ENCODE measurements around the gene GOLGA2. TPM values are rescaled to one million over a fixed set of nuclear protein-coding genes. Genes with fewer than 3 reads are reported as not detected.

GOLGA2 gene
- total and polyA plus RNA-seq, 7 experiments from 2014 or later = 6.0 to 76.6 (median 58.1) TPM

GRCh38 chr9:128310461-128310860 is 34.7 kb upstream of the GOLGA2 start:
- Mint-ChIP-seq H3K27me3 (no peaks in the 10 kb centered on the region), H3K4me1 (no peaks in the 10 kb centered on the region), H3K36me3 (peaks cover 0 to 25% (median 5%) of the 10 kb centered on the region in 5 donors), H3K9me3 (no peaks in the 10 kb centered on the region), H3K27ac (peak overlapping the region in 1 of 9 donors; percentile 26), H3K4me3 (no peak overlapping the region)
- Histone ChIP-seq H3K27me3 (ENCODE audit: control insufficient read depth in 2 of 2, insufficient read depth in 2 of 2, low read length in 2 of 2) (no peaks in the 10 kb centered on the region), H3K27ac (ENCODE audit: low read depth, low read length) (no peak overlapping the region), H3K36me3 (ENCODE audit: control insufficient read depth in 2 of 3, insufficient read depth in 3 of 3, low read length in 3 of 3) (peaks cover 7 to 55% (median 8%) of the 10 kb centered on the region in 3 experiments), H3K4me1 (ENCODE audit: control insufficient read depth in 2 of 2, insufficient read depth in 2 of 2, low read length in 2 of 2) (no peaks in the 10 kb centered on the region), H3K4me3 (ENCODE audit: low read length) (no peak overlapping the region), H3K9me3 (ENCODE audit: control insufficient read depth in 2 of 3, low read length in 3 of 3) (no peaks in the 10 kb centered on the region)
- ATAC-seq = no peak
- ChIA-PET POLR2A (interaction anchor here (0.7 kb wide), 1 partner anchor 889 kb away, joined by 5 read pairs; no protein-coding TSS in a partner anchor), CTCF (no interaction called here)
- no peak for DNase-seq
- intact Hi-C loops (cut with micrococcal nuclease) = no loop called here

DNA sequence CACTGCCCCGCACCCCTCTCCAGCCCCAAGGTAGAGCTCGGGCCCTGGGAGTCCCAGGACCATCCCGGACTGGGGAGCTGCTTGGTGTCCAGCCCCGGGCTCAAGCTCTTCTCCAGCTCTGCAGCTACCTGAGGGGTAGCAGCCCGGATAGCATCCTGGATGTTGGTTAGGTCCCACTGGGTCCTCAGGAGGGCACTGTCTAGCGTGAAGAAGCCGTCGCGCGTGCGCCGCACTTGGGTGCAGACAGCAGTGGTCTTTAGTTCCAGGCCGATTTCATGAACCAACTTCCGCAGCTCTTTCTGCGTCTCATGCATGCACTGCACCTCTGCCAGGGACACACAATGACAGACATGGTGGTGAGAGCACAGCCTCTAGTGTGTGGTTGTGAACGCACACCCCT is 33.7 kb upstream of the GOLGA2 start:
- Mint-ChIP-seq H3K4me1 (no peaks in the 10 kb centered on the region), H3K9me3 (no peaks in the 10 kb centered on the region), H3K27me3 (no peaks in the 10 kb centered on the region), H3K36me3 (peaks cover 0 to 25% (median 5%) of the 10 kb centered on the region in 5 donors), H3K27ac (no peak overlapping the region), H3K4me3 (no peak overlapping the region)
- POLR2A ChIA-PET = no interaction called here
- ATAC-seq (no peak), DNase-seq (no peak)
- no peaks in the 10 kb centered on the region for H3K27me3 ChIP-seq (ENCODE audit: control insufficient read depth in 2 of 2, insufficient read depth in 2 of 2, low read length in 2 of 2)
- CTCF ChIA-PET = no interaction called here
- H3K36me3 ChIP-seq (ENCODE audit: control insufficient read depth in 2 of 3, insufficient read depth in 3 of 3, low read length in 3 of 3) = peaks cover 5 to 47% (median 7%) of the 10 kb centered on the region in 3 experiments
- H3K4me3 ChIP-seq (ENCODE audit: low read length) = no peak overlapping the region
- no peak overlapping the region for H3K27ac ChIP-seq (ENCODE audit: low read depth, low read length)
- intact Hi-C loops (cut with micrococcal nuclease) = no loop called here
- no peaks in the 10 kb centered on the region for H3K9me3 ChIP-seq (ENCODE audit: control insufficient read depth in 2 of 3, low read length in 3 of 3)
- H3K4me1 ChIP-seq (ENCODE audit: control insufficient read depth in 2 of 2, insufficient read depth in 2 of 2, low read length in 2 of 2) = no peaks in the 10 kb centered on the region

- ATAC-seq (no peak), DNase-seq (no peak)
- H3K27ac ChIP-seq (ENCODE audit: low read depth, low read length) = no peak overlapping the region
- ChIA-PET CTCF (interaction anchor here (1.1 kb wide), 1 partner anchor 10 kb away, joined by 3 read pairs; no protein-coding TSS in a partner anchor), POLR2A (no interaction called here)
- H3K9me3 ChIP-seq (ENCODE audit: control insufficient read depth in 2 of 3, low read length in 3 of 3) = no peaks in the 10 kb centered on the region
- H3K36me3 Mint-ChIP-seq = peaks cover 0 to 12% (median 5%) of the 10 kb centered on the region in 5 donors
- intact Hi-C loops (cut with micrococcal nuclease) = no loop called here
- H3K4me1 Mint-ChIP-seq = no peaks in the 10 kb centered on the region
- H3K4me3 ChIP-seq (ENCODE audit: low read length) = no peak overlapping the region
- no peaks in the 10 kb centered on the region for H3K9me3 Mint-ChIP-seq
- H3K36me3 ChIP-seq (ENCODE audit: control insufficient read depth in 2 of 3, insufficient read depth in 3 of 3, low read length in 3 of 3) = peaks cover 0 to 16% (median 5%) of the 10 kb centered on the region in 3 experiments
- H3K4me1 ChIP-seq (ENCODE audit: control insufficient read depth in 2 of 2, insufficient read depth in 2 of 2, low read length in 2 of 2) = no peaks in the 10 kb centered on the region
- peak overlapping the region in 4 of 9 donors; percentile 2 to 73 (median 44) for H3K27ac Mint-ChIP-seq
- no peaks in the 10 kb centered on the region for H3K27me3 Mint-ChIP-seq
- H3K4me3 Mint-ChIP-seq = no peak overlapping the region
- no peaks in the 10 kb centered on the region for H3K27me3 ChIP-seq (ENCODE audit: control insufficient read depth in 2 of 2, insufficient read depth in 2 of 2, low read length in 2 of 2)
Observed at GRCh38 chr9:128304971-128305288, 29.1 kb upstream of the GOLGA2 start.

DNA sequence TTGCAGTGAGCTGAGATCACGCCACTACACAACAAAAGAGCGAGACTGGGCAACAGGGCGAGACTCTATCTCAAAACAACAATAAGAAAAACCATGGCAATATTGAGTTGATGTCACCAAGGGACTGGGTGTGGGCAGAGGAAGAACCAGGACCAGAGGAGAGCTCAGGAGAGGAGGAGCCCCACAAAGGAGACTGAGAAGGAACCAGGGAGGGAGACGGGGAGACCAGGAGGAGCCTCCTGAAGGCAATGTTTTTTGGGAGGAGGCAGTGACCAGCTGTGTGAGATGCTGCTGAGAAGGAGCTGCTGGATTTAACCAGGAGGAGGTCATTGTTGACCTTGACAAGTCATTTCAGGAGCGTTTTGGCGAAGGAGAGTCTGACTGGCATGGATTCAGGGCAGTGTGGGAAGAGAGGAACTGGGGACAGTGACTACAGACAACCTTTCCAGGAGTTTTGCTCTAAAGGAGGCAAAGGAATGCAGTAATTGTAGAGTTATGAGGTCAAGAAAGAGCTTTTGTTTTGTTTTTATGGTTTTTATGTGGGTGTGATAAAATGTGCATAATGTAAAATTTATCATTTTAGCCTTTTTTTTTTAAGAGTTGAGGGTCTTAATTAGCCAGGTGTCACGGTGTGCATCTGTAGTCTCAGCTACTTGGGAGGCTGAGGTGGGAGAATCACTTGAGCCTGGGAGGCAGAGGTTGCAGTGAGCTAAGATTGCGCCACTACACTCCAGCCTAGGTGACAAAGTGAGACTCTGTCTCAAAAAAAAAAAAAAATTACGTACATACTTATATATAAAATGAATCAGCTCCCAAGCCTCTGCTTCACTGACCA is 28.5 kb upstream of the GOLGA2 start:
- H3K36me3 ChIP-seq (ENCODE audit: control insufficient read depth in 2 of 3, insufficient read depth in 3 of 3, low read length in 3 of 3) = peaks cover 0 to 11% (median 2%) of the 10 kb centered on the region in 3 experiments
- ChIA-PET CTCF (interaction anchor here (1.1 kb wide), 1 partner anchor 9 kb away, joined by 3 read pairs; no protein-coding TSS in a partner anchor), POLR2A (interaction anchor here (0.6 kb wide), 1 partner anchor 26 kb away, joined by 4 read pairs; no protein-coding TSS in a partner anchor)
- no peak for DNase-seq
- intact Hi-C loops (cut with micrococcal nuclease) = no loop called here
- no peak overlapping the region for H3K27ac ChIP-seq (ENCODE audit: low read depth, low read length)
- Mint-ChIP-seq H3K36me3 (peaks cover 0 to 7% (median 5%) of the 10 kb centered on the region in 5 donors), H3K4me1 (no peaks in the 10 kb centered on the region), H3K27me3 (no peaks in the 10 kb centered on the region), H3K4me3 (no peak overlapping the region), H3K27ac (peak overlapping the region in 7 of 9 donors; percentile 2 to 86 (median 44)), H3K9me3 (no peaks in the 10 kb centered on the region)
- H3K9me3 ChIP-seq (ENCODE audit: control insufficient read depth in 2 of 3, low read length in 3 of 3) = no peaks in the 10 kb centered on the region
- ATAC-seq = no peak
- H3K27me3 ChIP-seq (ENCODE audit: control insufficient read depth in 2 of 2, insufficient read depth in 2 of 2, low read length in 2 of 2) = no peaks in the 10 kb centered on the region
- H3K4me1 ChIP-seq (ENCODE audit: control insufficient read depth in 2 of 2, insufficient read depth in 2 of 2, low read length in 2 of 2) = no peaks in the 10 kb centered on the region
- no peak overlapping the region for H3K4me3 ChIP-seq (ENCODE audit: low read length)

DNA sequence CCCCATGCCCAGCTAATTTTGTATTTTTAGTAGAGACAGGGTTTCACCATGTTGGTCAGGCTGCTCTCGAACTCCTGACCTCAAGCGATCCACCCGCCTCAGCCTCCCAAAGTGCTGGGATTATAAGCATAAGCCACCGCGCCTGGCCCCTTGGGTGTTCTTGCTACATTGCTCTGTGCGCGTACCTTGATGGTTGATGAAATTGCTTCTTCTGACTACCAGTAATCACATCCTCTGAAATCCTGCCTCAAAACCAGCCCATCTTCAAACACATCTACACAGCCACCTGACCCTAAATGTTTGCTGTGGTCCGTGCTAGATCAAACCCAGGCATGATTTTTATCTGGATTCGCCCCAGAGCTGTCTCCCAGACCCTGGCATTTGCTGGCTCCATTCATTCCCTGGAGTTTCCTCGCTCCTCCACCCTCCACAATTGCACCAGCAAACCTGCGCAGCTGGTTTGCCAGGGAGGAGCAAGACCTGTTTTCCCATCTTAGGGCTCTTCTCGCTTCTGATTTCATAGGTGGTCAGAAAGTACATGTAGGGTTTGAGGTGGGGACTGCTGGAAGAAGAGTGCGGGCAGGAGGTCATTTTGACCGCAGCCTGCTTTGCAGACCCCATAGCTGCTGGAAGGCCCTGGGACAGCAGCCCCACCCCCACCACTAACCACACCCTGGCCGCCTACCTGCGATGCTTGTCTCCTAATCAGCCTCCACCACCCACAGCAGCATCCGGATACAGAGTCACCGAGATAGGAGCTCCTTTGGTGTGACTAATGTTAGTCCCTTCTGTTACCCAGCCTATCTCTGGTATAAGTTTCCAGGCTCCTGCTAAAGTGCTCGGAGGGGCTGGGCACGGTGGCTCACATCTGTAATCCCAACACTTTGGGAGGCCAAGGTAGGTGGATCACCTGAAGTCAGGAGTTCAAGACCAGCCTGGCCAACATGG is 23.0 kb upstream of the GOLGA2 start:
- no peaks in the 10 kb centered on the region for H3K4me1 ChIP-seq (ENCODE audit: control insufficient read depth in 2 of 2, insufficient read depth in 2 of 2, low read length in 2 of 2)
- H3K27me3 ChIP-seq (ENCODE audit: control insufficient read depth in 2 of 2, insufficient read depth in 2 of 2, low read length in 2 of 2) = no peaks in the 10 kb centered on the region
- intact Hi-C loops (cut with micrococcal nuclease) = no loop called here
- H3K9me3 ChIP-seq (ENCODE audit: control insufficient read depth in 2 of 3, low read length in 3 of 3) = no peaks in the 10 kb centered on the region
- ChIA-PET POLR2A (no interaction called here), CTCF (interaction anchor here (1.4 to 2.3 kb wide), 2 partner anchors 43 to 121 kb away, joined by 4 to 6 read pairs; no protein-coding TSS in a partner anchor)
- no peak overlapping the region for H3K27ac ChIP-seq (ENCODE audit: low read depth, low read length)
- Mint-ChIP-seq H3K27ac (no peak overlapping the region), H3K4me3 (no peak overlapping the region), H3K4me1 (peaks cover 0 to 5% (median 4%) of the 10 kb centered on the region in 7 donors), H3K36me3 (peaks cover 0 to 4% (median 0%) of the 10 kb centered on the region in 5 donors), H3K9me3 (peaks cover 0 to 1% (median 0%) of the 10 kb centered on the region in 11 donors), H3K27me3 (no peaks in the 10 kb centered on the region)
- H3K36me3 ChIP-seq (ENCODE audit: control insufficient read depth in 2 of 3, insufficient read depth in 3 of 3, low read length in 3 of 3) = no peaks in the 10 kb centered on the region
- DNase-seq = no peak
- H3K4me3 ChIP-seq (ENCODE audit: low read length) = no peak overlapping the region
- ATAC-seq = no peak

GRCh38 chr9:128297221-128297773 is 21.5 kb upstream of the GOLGA2 start:
- no peaks in the 10 kb centered on the region for H3K9me3 ChIP-seq (ENCODE audit: control insufficient read depth in 2 of 3, low read length in 3 of 3)
- ATAC-seq (no peak), DNase-seq (no peak)
- H3K4me3 Mint-ChIP-seq = no peak overlapping the region
- H3K36me3 ChIP-seq (ENCODE audit: control insufficient read depth in 2 of 3, insufficient read depth in 3 of 3, low read length in 3 of 3) = peaks cover 0 to under 1% (median 0%) of the 10 kb centered on the region in 3 experiments
- POLR2A ChIA-PET = no interaction called here
- peaks cover 0 to 5% (median 4%) of the 10 kb centered on the region in 7 donors for H3K4me1 Mint-ChIP-seq
- H3K4me3 ChIP-seq (ENCODE audit: low read length) = no peak overlapping the region
- CTCF ChIA-PET = interaction anchor here (1.0 to 2.3 kb wide), 2 partner anchors 111 to 123 kb away, joined by 3 to 4 read pairs; no protein-coding TSS in a partner anchor
- H3K27me3 Mint-ChIP-seq = no peaks in the 10 kb centered on the region
- H3K36me3 Mint-ChIP-seq = peaks cover 0 to 4% (median 0%) of the 10 kb centered on the region in 5 donors
- peaks cover 0 to 1% (median 0%) of the 10 kb centered on the region in 11 donors for H3K9me3 Mint-ChIP-seq
- H3K27ac Mint-ChIP-seq = peak overlapping the region in 1 of 9 donors; percentile 47
- no peaks in the 10 kb centered on the region for H3K27me3 ChIP-seq (ENCODE audit: control insufficient read depth in 2 of 2, insufficient read depth in 2 of 2, low read length in 2 of 2)
- H3K4me1 ChIP-seq (ENCODE audit: control insufficient read depth in 2 of 2, insufficient read depth in 2 of 2, low read length in 2 of 2) = no peaks in the 10 kb centered on the region
- H3K27ac ChIP-seq (ENCODE audit: low read depth, low read length) = no peak overlapping the region
- intact Hi-C loops (cut with micrococcal nuclease) = no loop called here
